ENCODE results near the gene ATIC.

The ATIC gene

GRCh38 chr2:215361876-215362561, 50.2 kb downstream of the ATIC start:
- DNase-seq, result no peak

- no peak for DNase-seq
Measured at GRCh38 chr2:215362562-215362904, 50.7 kb downstream of the ATIC start.

- DNase-seq, result no peak
Measured at GRCh38 chr2:215363039-215363438, 51.2 kb downstream of the ATIC start.

DNA sequence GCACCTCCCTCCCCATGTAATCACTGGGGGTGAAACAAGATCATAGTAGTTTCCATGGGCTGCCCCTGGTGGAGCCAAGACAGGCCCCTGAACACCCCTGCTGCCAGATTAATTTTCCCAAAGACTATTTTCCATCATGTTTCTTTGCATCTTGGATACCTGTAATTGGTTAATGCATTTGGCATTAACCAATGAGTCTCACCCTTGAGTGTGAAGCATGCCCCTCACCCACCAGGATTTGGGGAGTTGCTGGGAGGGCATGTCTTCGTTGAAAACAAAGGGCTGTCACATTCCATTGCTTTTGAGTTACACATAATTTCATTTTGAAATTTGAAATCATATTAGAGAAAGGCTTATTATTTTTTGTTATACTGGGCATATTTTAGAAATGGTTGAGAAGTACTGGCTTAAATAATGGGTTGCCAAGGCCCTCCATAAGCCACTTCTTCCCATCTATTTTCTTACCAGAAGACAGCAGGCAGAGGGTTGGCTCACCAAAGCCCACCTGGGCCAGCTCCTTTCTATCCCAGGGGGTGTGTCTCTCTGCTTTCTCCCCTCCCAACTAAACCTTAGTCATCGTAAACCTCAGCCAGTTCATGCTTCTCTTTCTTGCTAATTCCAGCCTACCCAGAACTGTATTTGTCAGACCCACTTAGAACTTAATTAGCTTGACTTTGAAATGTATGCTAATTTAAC, 51.8 kb downstream of the ATIC start:
- no peak for DNase-seq

- DNase-seq, result no peak
Measured at GRCh38 chr2:215364157-215365155, 52.6 kb downstream of the ATIC start.

GRCh38 chr2:215365184-215365658, 53.4 kb downstream of the ATIC start:
- DNase-seq, result no peak

- DNase-seq, result no peak
Measured at GRCh38 chr2:215366440-215367032, 54.7 kb downstream of the ATIC start.

- DNase-seq, result peak; percentile 58
Measured at GRCh38 chr2:215367662-215368492, 56.0 kb downstream of the ATIC start.

- no peak for DNase-seq
Measured at GRCh38 chr2:215368493-215368809, 56.6 kb downstream of the ATIC start.

DNA sequence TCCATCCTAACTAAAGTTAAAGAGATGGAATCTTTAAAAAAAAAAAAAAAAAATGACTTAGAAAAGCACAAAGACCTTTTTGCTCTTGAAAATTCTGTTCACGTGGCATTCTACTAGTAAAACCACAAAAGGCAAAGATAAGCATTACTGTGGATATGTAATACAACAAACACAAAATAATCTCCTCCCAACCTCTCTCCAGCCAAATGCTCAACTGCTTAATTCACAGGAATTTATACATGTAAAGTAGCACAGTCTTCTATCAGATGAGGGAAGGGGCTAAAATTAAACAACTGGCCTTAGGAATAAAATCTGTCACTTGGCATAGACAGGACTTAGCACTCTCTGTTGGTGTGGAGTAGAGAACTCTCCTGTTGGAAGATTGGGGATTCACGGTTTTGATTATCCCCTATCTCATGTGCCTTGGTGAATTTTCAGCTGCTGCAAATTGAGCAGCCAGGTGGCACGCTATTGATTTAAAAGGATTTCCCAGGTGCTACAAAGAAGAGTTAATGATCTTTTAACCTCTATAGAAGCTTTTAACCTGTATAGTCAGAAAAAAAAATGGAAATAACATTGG, 57.4 kb downstream of the ATIC start:
- no peak for DNase-seq

- no peak for DNase-seq
Measured at GRCh38 chr2:215370112-215370965, 58.5 kb downstream of the ATIC start.

DNA sequence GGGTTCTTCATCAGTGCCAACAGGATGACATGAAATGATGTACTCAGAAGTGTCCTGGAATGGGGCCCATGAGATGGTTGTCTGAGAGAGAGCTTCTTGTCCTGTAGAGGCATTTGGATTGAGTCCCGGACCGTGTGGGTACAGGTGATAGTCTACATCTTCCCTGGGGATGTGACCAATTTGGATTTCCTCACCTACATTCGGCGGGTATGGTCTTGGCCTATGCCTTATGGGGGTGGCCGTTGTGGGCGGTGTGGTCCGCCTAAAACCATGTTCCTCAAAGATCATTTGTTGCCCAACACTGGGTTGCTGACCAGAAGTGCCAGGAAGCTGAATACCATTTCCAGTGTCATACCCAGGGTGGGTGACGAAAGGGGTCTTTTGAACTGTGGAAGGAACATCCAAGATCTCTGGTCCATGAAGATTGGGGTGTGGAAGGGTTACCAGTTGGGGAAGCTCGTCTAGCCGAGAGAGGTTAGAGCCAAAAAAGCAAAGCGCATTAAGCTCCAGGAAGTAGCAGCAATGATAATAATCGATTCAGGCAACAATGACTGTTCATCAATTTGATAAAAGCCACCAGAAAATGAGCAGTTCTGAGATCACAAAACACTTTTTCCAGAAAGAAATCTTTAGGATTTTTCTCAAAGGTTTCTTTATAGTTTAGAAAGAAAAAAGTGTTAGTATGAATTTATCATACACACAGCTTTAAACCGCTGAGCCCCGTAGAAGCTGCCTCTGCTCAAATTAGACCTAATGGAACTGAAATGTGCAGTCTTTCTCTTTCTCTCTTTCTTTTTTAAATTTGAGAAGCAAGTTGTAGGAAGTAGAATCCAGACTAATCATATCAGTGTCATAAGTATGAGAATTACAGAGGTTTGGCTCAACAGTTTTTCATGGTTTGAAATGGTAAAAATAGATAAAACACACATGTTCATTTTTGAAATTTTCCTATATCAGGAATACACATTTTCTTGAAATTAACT, 60.3 kb downstream of the ATIC start:
- no peak for DNase-seq

DNA sequence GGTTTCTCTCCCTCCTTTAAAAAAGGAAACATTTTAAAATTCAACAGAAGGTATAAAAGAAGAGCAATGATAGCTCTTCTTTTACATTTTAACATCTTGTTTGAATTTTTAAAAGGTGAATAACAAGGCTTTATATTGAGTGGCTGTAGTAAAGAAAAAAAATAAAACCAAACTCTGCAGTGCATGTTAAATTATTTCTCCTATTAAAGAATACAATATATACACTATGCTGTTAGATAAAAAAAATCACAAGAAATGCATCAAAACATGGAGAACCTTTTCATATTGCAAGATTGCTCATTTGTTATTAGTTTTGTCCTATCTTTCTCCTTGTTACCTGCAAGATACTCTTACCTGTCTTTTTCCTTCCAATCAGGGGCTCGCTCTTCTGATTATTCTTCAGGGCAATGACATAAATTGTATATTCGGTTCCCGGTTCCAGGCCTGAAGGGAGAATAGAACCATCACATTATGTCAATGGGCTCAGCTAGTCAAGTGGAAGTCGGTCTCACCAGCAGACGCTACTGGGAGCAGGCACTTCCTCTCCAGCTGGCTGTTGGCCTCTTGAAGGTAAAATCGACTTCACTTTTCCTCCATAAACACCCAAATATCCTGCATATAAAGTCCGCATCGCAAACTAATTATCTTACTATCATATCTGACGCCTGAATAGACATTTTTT, 61.2 kb downstream of the ATIC start:
- DNase-seq, result no peak

GRCh38 chr2:215374002-215374401, 62.1 kb downstream of the ATIC start:
- DNase-seq, result no peak

DNA sequence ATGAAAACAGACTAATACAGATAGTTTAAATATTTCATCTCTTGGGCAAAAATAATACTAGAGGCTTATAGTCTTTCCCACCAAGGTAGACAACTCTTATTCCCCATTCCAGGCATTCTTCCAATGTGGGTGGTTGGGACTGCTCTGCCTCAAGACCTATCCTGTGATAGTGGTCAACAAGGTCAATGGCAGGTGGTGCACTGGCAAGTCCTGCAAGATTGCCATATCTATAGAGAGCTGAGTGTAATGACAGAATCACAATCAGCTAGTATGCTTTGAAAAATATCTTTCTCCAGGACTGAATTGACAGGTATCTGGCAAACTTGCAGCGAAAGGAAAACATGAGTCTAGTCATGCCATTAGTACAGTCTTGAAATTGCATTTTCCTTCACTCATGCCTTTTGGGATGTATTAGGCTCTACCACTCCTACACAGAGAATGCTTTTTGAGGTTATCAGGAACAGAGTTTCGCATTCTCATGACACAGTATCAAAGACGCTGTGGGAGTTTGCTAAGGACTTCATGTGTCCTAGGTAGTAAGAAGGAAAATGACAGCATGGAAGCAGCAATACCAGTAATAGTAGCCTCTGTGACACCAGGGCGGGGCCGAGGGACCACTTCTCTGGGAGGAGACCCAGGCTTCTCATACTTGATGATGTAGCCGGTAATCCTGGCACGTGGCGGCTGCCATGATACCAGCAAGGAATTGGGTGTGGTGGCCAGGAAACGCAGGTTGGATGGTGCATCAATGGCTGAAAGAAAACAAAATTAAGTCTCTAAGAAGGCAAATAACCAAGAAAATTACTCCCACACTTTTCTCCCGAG, 63.0 kb downstream of the ATIC start:
- DNase-seq, result no peak

DNA sequence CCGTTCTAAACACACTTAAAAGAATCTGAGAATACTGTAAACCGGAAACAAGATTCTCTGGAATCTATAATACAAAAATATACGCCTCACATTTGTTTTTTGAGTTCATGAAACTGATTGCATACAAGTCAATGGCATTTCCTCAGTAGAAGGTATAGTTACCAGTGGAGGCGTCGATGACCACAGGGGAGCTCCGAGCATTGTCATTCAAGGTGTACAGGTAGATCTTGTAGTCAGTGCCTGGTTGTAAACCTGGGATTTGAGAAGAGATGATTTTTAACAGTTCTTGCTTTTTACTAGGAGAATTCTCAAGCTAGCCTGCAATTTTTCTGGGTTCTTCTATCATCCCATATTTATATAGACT, 63.6 kb downstream of the ATIC start:
- no peak for DNase-seq

DNA sequence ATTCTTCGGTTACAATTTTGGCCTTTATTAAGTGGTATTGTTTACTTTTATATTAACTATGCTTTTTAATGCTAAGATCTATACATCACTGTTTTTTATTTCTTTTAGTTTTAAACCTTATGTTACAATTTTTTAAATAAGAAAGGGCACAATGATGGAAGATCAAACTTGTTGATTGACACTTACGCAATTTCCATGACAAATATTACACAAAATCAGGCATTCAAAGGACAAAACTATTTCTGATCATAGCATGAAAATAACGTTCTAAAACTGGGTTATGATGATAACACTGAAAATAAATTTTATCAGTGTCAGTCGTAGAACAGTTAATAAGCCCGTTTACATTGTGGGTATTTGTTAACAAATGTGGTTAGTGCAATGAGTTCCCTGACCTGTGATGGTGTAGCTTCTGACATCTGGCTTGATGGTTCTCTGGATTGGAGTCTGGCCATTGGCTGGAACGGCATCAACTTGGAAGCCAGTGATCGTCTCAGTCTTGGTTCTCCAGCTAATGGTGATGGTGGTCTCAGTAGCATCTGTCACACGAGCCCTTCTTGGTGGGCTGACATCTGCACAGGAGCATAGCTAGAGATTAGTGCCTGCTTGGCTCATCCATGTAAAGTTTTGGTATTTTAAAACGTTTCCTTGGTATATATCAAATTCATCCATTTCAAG, 64.4 kb downstream of the ATIC start:
- DNase-seq, result no peak

- DNase-seq, result no peak
Measured at GRCh38 chr2:215377283-215377682, 65.4 kb downstream of the ATIC start.

Measured in fibroblast of skin of right quadriceps (primary cell).